H1 (cell line): Measurements from ENCODE around the gene RIMBP2. TPM values are rescaled to one million over a fixed set of nuclear protein-coding genes. Genes with fewer than 3 reads are reported as not detected.

Source experiments
- CTCF ChIA-PET: fragments of 300-600 bp; sonication (Branson Sonifier 250); formaldehyde crosslinking; loops from one replicate; lab custom pipeline; 2021; ENCODE audit not compliant: partially characterized antibody; lab: Charles Lee
- POLR2A ChIA-PET: fragments of 300-600 bp; sonication (Branson Sonifier 250); formaldehyde crosslinking; loops from one replicate; lab custom pipeline; 2021; ENCODE audit warnings: inconsistent platforms; ENCODE audit not compliant: partially characterized antibody; lab: Charles Lee
- DNase-seq, 2 experiments: peaks; one replicate each; pipeline versions ENCODE4 v3.0.0 to v3.0.0-alpha.2; 2010 to 2022; ENCODE audit warnings: low spot score in 2 of 2, low read depth in 1 of 2, mixed read lengths in 1 of 2
- FAIRE-seq: peaks from 2 replicates; lab custom pipeline; 2011; peaks lifted over from hg19 to GRCh38; lab: Jason Lieb, UNC
- H2AFZ ChIP-seq: 2 replicates; pipeline ENCODE4 v1.8.1; 2012; ENCODE audit warnings: low read length, inconsistent platforms
- H2AK5ac ChIP-seq: 2 replicates; pipeline ENCODE4 v1.6.1; 2013; ENCODE audit warnings: low read depth, low read length
- H2BK120ac ChIP-seq: replicated peaks from 2 replicates; pipeline ENCODE3; 2013; ENCODE audit warnings: low read depth, low read length, inconsistent platforms
- H2BK12ac ChIP-seq: 2 replicates; pipeline ENCODE4 v1.6.1; 2013; ENCODE audit warnings: low read depth, low read length
- H2BK15ac ChIP-seq: 2 replicates; pipeline ENCODE4 v1.6.1; 2013; ENCODE audit warnings: low read length
- H2BK20ac ChIP-seq: 2 replicates; pipeline ENCODE4 v1.6.1; 2013; ENCODE audit warnings: low read length
- H2BK5ac ChIP-seq: 2 replicates; pipeline ENCODE4 v1.6.1; 2013; ENCODE audit warnings: low read depth, low read length
- H3K14ac ChIP-seq: 2 replicates; pipeline ENCODE4 v1.6.1; 2013; ENCODE audit warnings: inconsistent platforms; ENCODE audit not compliant: insufficient read length
- H3K18ac ChIP-seq: 2 replicates; pipeline ENCODE4 v1.6.1; 2013; ENCODE audit warnings: low read length; ENCODE audit errors: extremely low read depth
- H3K23ac ChIP-seq: 2 replicates; pipeline ENCODE4 v1.6.1; 2013; ENCODE audit warnings: inconsistent platforms; ENCODE audit not compliant: insufficient read length
- H3K23me2 ChIP-seq: 2 replicates; pipeline ENCODE4 v1.6.1; 2013; ENCODE audit warnings: low read depth, low read length
- H3K27ac ChIP-seq: 2 replicates; pipeline ENCODE4 v1.6.1; 2011; ENCODE audit warnings: low read depth, low read length, inconsistent platforms
- H3K27me3 ChIP-seq, 4 experiments: replicated peaks in 1 of 4; 1 replicate in 1 of 4; 2 replicates in 3 of 4; pipeline versions ENCODE4 v1.6.1 to v1.8.1; 2011 to 2013; ENCODE audit warnings: low read length in 3 of 4, mild to moderate bottlenecking in 3 of 4, inconsistent platforms in 2 of 4, mixed read lengths in 2 of 4, moderate library complexity in 1 of 4; ENCODE audit not compliant: control insufficient read depth in 3 of 4, insufficient read depth in 3 of 4; ENCODE audit errors: extremely low read depth in 1 of 4
- H3K36me3 ChIP-seq, 4 experiments: 2 replicates each; pipeline versions ENCODE4 v1.6.1 to v1.8.1; 2011 to 2013; ENCODE audit warnings: mild to moderate bottlenecking in 4 of 4, low read length in 3 of 4, moderate library complexity in 2 of 4, control low read depth in 1 of 4, inconsistent platforms in 1 of 4; ENCODE audit not compliant: insufficient read depth in 4 of 4, control insufficient read depth in 2 of 4
- H3K4ac ChIP-seq: replicated peaks from 2 replicates; pipeline ENCODE3; 2013; ENCODE audit warnings: low read length, low read depth, mixed read lengths, inconsistent platforms; ENCODE audit not compliant: insufficient read length
- H3K4me1 ChIP-seq, 4 experiments: replicated peaks in 1 of 4; 1 replicate in 1 of 4; 2 replicates in 3 of 4; pipeline versions ENCODE4 v1.6.1 to v1.8.1; 2011 to 2013; ENCODE audit warnings: low read length in 3 of 4, inconsistent platforms in 2 of 4, mixed read lengths in 1 of 4; ENCODE audit not compliant: insufficient read depth in 4 of 4, control insufficient read depth in 3 of 4
- H3K4me2 ChIP-seq, 2 experiments: 2 replicates each; pipeline versions ENCODE4 v1.6.1 to v1.8.1; 2011 to 2013; ENCODE audit warnings: low read depth in 2 of 2, low read length in 2 of 2, control low read depth in 1 of 2, inconsistent platforms in 1 of 2, mild to moderate bottlenecking in 1 of 2; ENCODE audit not compliant: insufficient read depth in 1 of 2
- H3K4me3 ChIP-seq, 4 experiments: fragments of 200-600, 300-600 bp in 1 of 4; sonication (generic), shearing (Covaris generic), sonication (Bioruptor Twin) in 1 of 4; 2 replicates each; pipeline versions ENCODE4 v1.5.1 to v1.8.1; 2011 to 2016; ENCODE audit warnings: low read length in 4 of 4, low read depth in 3 of 4, control low read depth in 2 of 4, inconsistent platforms in 2 of 4, mild to moderate bottlenecking in 2 of 4, mixed read lengths in 1 of 4, moderate library complexity in 1 of 4; ENCODE audit not compliant: insufficient read depth in 2 of 4; ENCODE audit errors: extremely low read depth in 1 of 4
- H3K56ac ChIP-seq: replicated peaks from 2 replicates; pipeline ENCODE3; 2013; ENCODE audit warnings: low read depth, mild to moderate bottlenecking, mixed read lengths, low read length, inconsistent platforms; ENCODE audit not compliant: insufficient read length
- H3K79me1 ChIP-seq: 2 replicates; pipeline ENCODE4 v1.6.1; 2013; ENCODE audit warnings: low read depth, low read length, control low read depth
- H3K79me2 ChIP-seq, 2 experiments: 2 replicates each; pipeline versions ENCODE4 v1.6.1 to v1.8.1; 2012 to 2013; ENCODE audit warnings: low read length in 2 of 2, mild to moderate bottlenecking in 2 of 2, inconsistent platforms in 1 of 2; ENCODE audit not compliant: insufficient read depth in 2 of 2, control insufficient read depth in 1 of 2
- H3K9ac ChIP-seq, 4 experiments: replicated peaks in 1 of 4; 1 replicate in 1 of 4; 2 replicates in 3 of 4; pipeline versions ENCODE4 v1.6.1 to v1.8.1; 2011 to 2013; ENCODE audit warnings: low read depth in 3 of 4, low read length in 3 of 4, control low read depth in 2 of 4, mild to moderate bottlenecking in 2 of 4, moderate library complexity in 2 of 4, inconsistent platforms in 1 of 4; ENCODE audit errors: extremely low read depth in 1 of 4
- H3K9me3 ChIP-seq, 2 experiments: 2 replicates each; pipeline versions ENCODE4 v1.6.1 to v1.8.1; 2012 to 2013; ENCODE audit warnings: mild to moderate bottlenecking in 2 of 2, moderate library complexity in 2 of 2, control low read depth in 1 of 2, inconsistent platforms in 1 of 2, low read depth in 1 of 2, low read length in 1 of 2, mixed read lengths in 1 of 2; ENCODE audit not compliant: insufficient read depth in 2 of 2
- H4K20me1 ChIP-seq, 2 experiments: replicated peaks in 1 of 2; 2 replicates each; pipeline versions ENCODE3 to v1.8.1; 2011 to 2013; ENCODE audit warnings: inconsistent platforms in 2 of 2, low read length in 2 of 2, mild to moderate bottlenecking in 1 of 2; ENCODE audit not compliant: insufficient read depth in 2 of 2, control insufficient read depth in 1 of 2
- H4K5ac ChIP-seq: 2 replicates; pipeline ENCODE4 v1.6.1; 2013; ENCODE audit warnings: low read length, low read depth, mixed read lengths, inconsistent platforms; ENCODE audit not compliant: insufficient read length
- H4K8ac ChIP-seq: 2 replicates; pipeline ENCODE4 v1.8.0; 2013; ENCODE audit warnings: mild to moderate bottlenecking, moderate library complexity, low read length, inconsistent platforms; ENCODE audit not compliant: insufficient read depth; ENCODE audit errors: extremely low read depth
- H4K91ac ChIP-seq: replicated peaks from 2 replicates; pipeline ENCODE3; 2013; ENCODE audit warnings: low read length, mixed read lengths, inconsistent platforms; ENCODE audit not compliant: insufficient read length
- WGBS, 2 experiments: shearing (Covaris generic) in 1 of 2; methylation state at CpG; one replicate each; pipeline versions ENCODE4 v1.1.6 to v1.1.7; 2013 to 2015; ENCODE audit warnings: low lambda C conversion rate in 2 of 2, mixed read lengths in 2 of 2, inconsistent platforms in 1 of 2, low coverage in 1 of 2, missing lambda C conversion rate in 1 of 2; ENCODE audit not compliant: insufficient replicate concordance in 2 of 2, insufficient coverage in 1 of 2, insufficient read length in 1 of 2; ENCODE audit errors: extremely low coverage in 1 of 2, missing lambda C conversion rate in 1 of 2; 5-methylcytosine and 5-hydroxymethylcytosine counted together
- polyA plus RNA-seq, 7 experiments: library from polyadenylated mRNA; depleted of rRNA in 3 of 7; stranded (reverse) in 5 of 7; unstranded in 2 of 7; fragments of >200 nt in 5 of 7; fragments of 200-250 nt in 2 of 7; gene quantifications; 1 replicate in 5 of 7; 2 replicates in 1 of 7; 4 replicates in 1 of 7; pipeline versions ENCODE4 v1.2.1 to v1.2.3, GENCODE V29; 2011 to 2013; ENCODE audit warnings: missing spikeins in 2 of 7, mixed read lengths in 2 of 7
- total RNA-seq: library from RNA; stranded (reverse); fragmentation: NEBNext Ultra II Directional; extraction: Animal tissue kit (Norgen Biotek cat#: 25700); gene quantifications from 2 replicates; pipeline ENCODE4 v1.2.1, GENCODE V29; 2021

Gene RIMBP2
- total and polyA plus RNA-seq, 2 of the 8 experiments (the other 6 are each of a cell fraction or from before 2014, with no cell fraction given): 0.18 to 0.65 TPM

GRCh38 chr12:130651188-130651959 is 64.7 kb downstream of the RIMBP2 start:
- ChIA-PET CTCF (interaction anchor here (0.7 to 0.8 kb wide), 2 partner anchors 9 to 68 kb away, joined by 3 read pairs; no protein-coding TSS in a partner anchor), POLR2A (interaction anchor here (1.2 kb wide), 1 partner anchor 17 kb away, joined by 3 read pairs; no protein-coding TSS in a partner anchor)
- DNase-seq (no peak), FAIRE-seq (no peak)
- H2BK20ac ChIP-seq: no peak overlapping the region
- no peak overlapping the region for H3K4me2 ChIP-seq
- no peak overlapping the region for H2BK120ac ChIP-seq
- no peak overlapping the region for H3K4me3 ChIP-seq
- no peak overlapping the region for H4K91ac ChIP-seq
- H3K9ac ChIP-seq: no peak overlapping the region
- H3K27me3 ChIP-seq: peaks cover 0 to 2% (median 0%) of the 10 kb centered on the region in 4 experiments; a peak in 1 of 7 replicates
- H2BK5ac ChIP-seq: no peak overlapping the region
- H3K4me1 ChIP-seq: peaks cover 3 to 4% (median 4%) of the 10 kb centered on the region in 4 experiments; a peak in 5 of 7 replicates
- H3K56ac ChIP-seq: no peak overlapping the region
- no peaks in the 10 kb centered on the region for H4K20me1 ChIP-seq
- H4K5ac ChIP-seq: no peak overlapping the region
- no peak overlapping the region for H3K4ac ChIP-seq
- no peaks in the 10 kb centered on the region for H3K79me2 ChIP-seq
- WGBS, 2 experiments: 86% methylated on average over 16 of the region's 16 CpGs; no CpG with 5 or more reads in 1 of the 2 experiments
- H2AK5ac ChIP-seq: no peak overlapping the region
- H2BK12ac ChIP-seq: no peak overlapping the region
- no peak overlapping the region for H4K8ac ChIP-seq
- H3K23ac ChIP-seq: no peak overlapping the region
- no peaks in the 10 kb centered on the region for H3K79me1 ChIP-seq
- H3K18ac ChIP-seq: no peak overlapping the region
- H3K9me3 ChIP-seq: peaks cover 0 to 2% of the 10 kb centered on the region in 2 experiments; a peak in 1 of 4 replicates
- H3K36me3 ChIP-seq: no peaks in the 10 kb centered on the region
- no peak overlapping the region for H3K14ac ChIP-seq
- no peaks in the 10 kb centered on the region for H3K23me2 ChIP-seq
- H2BK15ac ChIP-seq: no peak overlapping the region
- no peak overlapping the region for H3K27ac ChIP-seq
- no peak overlapping the region for H2AFZ ChIP-seq
